GM18517 (cell line): Measurements from ENCODE around the gene CLNK.
A peak's percentile ranks its signal among the peaks of the same experiment; 100 is the strongest.

Experiments used
- ATAC-seq: cut with Tn5 transposase; IDR thresholded peaks from one replicate; pipeline ENCODE4 v1.9.1; 2021; ENCODE audit warnings: mild to moderate bottlenecking, moderate library complexity; ENCODE audit not compliant: unreplicated experiment

The CLNK gene

GRCh38 chr4:10701702-10702460 lies 17.3 kb upstream of the CLNK start:
- no peak for ATAC-seq

- ATAC-seq, result no peak
Observed at GRCh38 chr4:10701161-10701560, 16.6 kb upstream of the CLNK start.

GRCh38 chr4:10698172-10698571 lies 13.6 kb upstream of the CLNK start:
- no peak for ATAC-seq

- ATAC-seq, result no peak
Observed at GRCh38 chr4:10697086-10697485, 12.5 kb upstream of the CLNK start.

- no peak for ATAC-seq
Observed at GRCh38 chr4:10696253-10696652, 11.7 kb upstream of the CLNK start.

- ATAC-seq, result no peak
Observed at GRCh38 chr4:10694828-10695209, 10.3 kb upstream of the CLNK start.

- no peak for ATAC-seq
Observed at GRCh38 chr4:10694151-10694827, 9.7 kb upstream of the CLNK start.

GRCh38 chr4:10691651-10692050 lies 7.1 kb upstream of the CLNK start:
- ATAC-seq, result no peak

- ATAC-seq, result no peak
Observed at GRCh38 chr4:10690185-10690907, 5.8 kb upstream of the CLNK start.

- ATAC-seq, result no peak
Observed at GRCh38 chr4:10688846-10689245, 4.3 kb upstream of the CLNK start.

- no peak for ATAC-seq
Observed at GRCh38 chr4:10688022-10688421, 3.5 kb upstream of the CLNK start.

- no peak for ATAC-seq
Observed at GRCh38 chr4:10687526-10687925, 3.0 kb upstream of the CLNK start.

- no peak for ATAC-seq
Observed at GRCh38 chr4:10682397-10682796, 2.2 kb downstream of the CLNK start.

- peak; percentile 58 for ATAC-seq
Observed at GRCh38 chr4:10677796-10678497, 6.6 kb downstream of the CLNK start.

- peak; percentile 68 for ATAC-seq
Observed at GRCh38 chr4:10673817-10674369, 10.7 kb downstream of the CLNK start.

- ATAC-seq, result no peak
Observed at GRCh38 chr4:10672379-10672778, 12.2 kb downstream of the CLNK start.

- no peak for ATAC-seq
Observed at GRCh38 chr4:10671799-10672198, 12.8 kb downstream of the CLNK start.

GRCh38 chr4:10671366-10671765 lies 13.2 kb downstream of the CLNK start:
- ATAC-seq, result peak; percentile 98

GRCh38 chr4:10670321-10670720 lies 14.2 kb downstream of the CLNK start:
- ATAC-seq, result no peak

- ATAC-seq, result no peak
Observed at GRCh38 chr4:10667701-10668326, 16.8 kb downstream of the CLNK start.

GRCh38 chr4:10666616-10667015 lies 18.0 kb downstream of the CLNK start:
- no peak for ATAC-seq
